Measurements from ENCODE around the gene RUSF1.

GRCh38 chr16:31537362-31538242, 29.4 kb upstream of the RUSF1 start:
- no peak for TF ChIP-seq POLR2A (IDR thresholded peaks at IDR 0.05)
- TF ChIP-seq CTCF (IDR thresholded peaks at IDR 0.05): no peak
